ENCODE measurements around the gene TMEM187. TPM values are rescaled to one million over a fixed set of nuclear protein-coding genes. Genes with fewer than 3 reads are reported as not detected.

Gene TMEM187
- total and polyA plus RNA-seq, 2 of the 4 experiments (the other 2 are of a cell fraction), result 3.4 to 6.2 TPM

GRCh38 chrX:153931151-153931550, 41.4 kb upstream of the TMEM187 start:
- no peak overlapping the region for H3K9ac ChIP-seq (ENCODE audit: low read depth, low read length)
- no peak overlapping the region for H3K4me3 ChIP-seq (ENCODE audit: insufficient read depth, low read depth, low read length)
- peaks cover 20% of the 10 kb centered on the region for H4K20me1 ChIP-seq (ENCODE audit: insufficient read depth, low read length)
- H2BK20ac ChIP-seq (ENCODE audit: low read depth, low read length), result no peak overlapping the region
- no TSS peak for BruUV-seq (replicated peaks)
- DNase-seq, result no peak
- no peak overlapping the region for H2BK15ac ChIP-seq (ENCODE audit: low read depth, low read length)
- H3K23ac ChIP-seq (ENCODE audit: low read depth, low read length), result no peak overlapping the region
- ATAC-seq (ENCODE audit: low read depth), result no peak
- no peak overlapping the region for H2AK5ac ChIP-seq (ENCODE audit: low read depth, low read length)
- H2AFZ ChIP-seq (replicated peaks; ENCODE audit: low read length, poor library complexity), result peak overlapping the region; percentile 39
- no peak overlapping the region for H2AK9ac ChIP-seq (replicated peaks; ENCODE audit: low read depth, low read length, poor library complexity)
- H4K91ac ChIP-seq (ENCODE audit: insufficient read depth, low read depth, low read length), result no peak overlapping the region
- peaks cover 4% of the 10 kb centered on the region for H3K4me1 ChIP-seq (ENCODE audit: control insufficient read depth, insufficient read depth, low read length)
- in situ Hi-C loops (cut with MboI; ENCODE audit: low sequenced_read_pairs) (no loop called here), dilution Hi-C loops (cut with HindIII; ENCODE audit: low sequenced_read_pairs, unreplicated experiment) (no loop called here), intact Hi-C loops (cut with micrococcal nuclease) (no loop called here)
- no peak overlapping the region for H2BK5ac ChIP-seq (ENCODE audit: low read depth, low read length, poor library complexity, severe bottlenecking)
- no peak overlapping the region for H4K8ac ChIP-seq (ENCODE audit: low read depth in 2 of 2, low read length in 2 of 2)
- no peak overlapping the region for H3K56ac ChIP-seq (ENCODE audit: extremely low read depth, insufficient read depth, low read length)
- no peak overlapping the region for H3K18ac ChIP-seq (ENCODE audit: low read depth, low read length)
- ChIA-PET POLR2A (ENCODE audit: unreplicated experiment) (no interaction called here), CTCF (no interaction called here)
- WGBS, 2 experiments (ENCODE audit: extremely low coverage in 2 of 2, insufficient read length in 1 of 2), result 60% methylated on average over 4 of the region's 8 CpGs; no CpG with 5 or more reads in 1 of the 2 experiments
- H4K5ac ChIP-seq (ENCODE audit: low read depth, low read length), result no peak overlapping the region
- peaks cover 4 to 16% of the 10 kb centered on the region in 2 experiments; a peak in 2 of 4 replicates for H3K79me1 ChIP-seq (ENCODE audit: low read depth in 1 of 2, low read length in 2 of 2)
- H3K9me1 ChIP-seq (ENCODE audit: insufficient read depth, low read length), result no peaks in the 10 kb centered on the region; the same call in 1 of the 2 replicates
- H2BK120ac ChIP-seq (ENCODE audit: low read depth, low read length), result no peak overlapping the region
- no peak overlapping the region for H3K14ac ChIP-seq (replicated peaks; ENCODE audit: low read depth, low read length)
- no peak overlapping the region for H3K27ac ChIP-seq (ENCODE audit: insufficient read depth, low read length)
- TF ChIP-seq FOS (IDR thresholded peaks at IDR 0.05; ENCODE audit: low read depth, low read length), result no peak
- peak; percentile 68 for TF ChIP-seq MAFK (IDR thresholded peaks at IDR 0.05; ENCODE audit: low read depth, low read length)
- TF ChIP-seq NFE2L2 (IDR thresholded peaks at IDR 0.05; ENCODE audit: low read depth, low read length), result no peak
- no peak overlapping the region for H3K4me2 ChIP-seq (ENCODE audit: low read depth, low read length)
- H3K27me3 ChIP-seq (ENCODE audit: control insufficient read depth, insufficient read depth, low read length), result no peaks in the 10 kb centered on the region
- no peak overlapping the region for H3K4ac ChIP-seq (ENCODE audit: low read depth, low read length)
- H3K9me3 ChIP-seq (ENCODE audit: control insufficient read depth, insufficient read depth, low read length), result no peaks in the 10 kb centered on the region
- peaks cover 23% of the 10 kb centered on the region for H3K36me3 ChIP-seq (ENCODE audit: control insufficient read depth, insufficient read depth, low read length)

Measured in IMR-90 (cell line).